Measurements from ENCODE around the gene KLHL1. TPM values are rescaled to one million over a fixed set of nuclear protein-coding genes. Genes with fewer than 3 reads are reported as not detected.

KLHL1 gene
- total RNA-seq, 2 donors from 2014 or later, result not detected

GRCh38 chr13:70054572-70054971 lies 53.7 kb downstream of the KLHL1 start:
- no peaks in the 10 kb centered on the region for H3K9me3 ChIP-seq (ENCODE audit: control insufficient read depth, low read length, poor library complexity, severe bottlenecking)
- no peaks in the 10 kb centered on the region for H3K36me3 Mint-ChIP-seq (ENCODE audit: low read depth)
- H3K27ac Mint-ChIP-seq, result no peak overlapping the region
- DNase-seq (no peak), ATAC-seq (no peak)
- H3K4me1 Mint-ChIP-seq, result no peaks in the 10 kb centered on the region
- no peak overlapping the region for H3K4me3 Mint-ChIP-seq
- H3K27me3 Mint-ChIP-seq, result no peaks in the 10 kb centered on the region

GRCh38 chr13:70051531-70051930 lies 56.7 kb downstream of the KLHL1 start:
- ATAC-seq, result no peak
- Mint-ChIP-seq H3K36me3 (ENCODE audit: low read depth) (no peaks in the 10 kb centered on the region), H3K4me1 (no peaks in the 10 kb centered on the region), H3K4me3 (no peak overlapping the region), H3K27ac (no peak overlapping the region), H3K27me3 (no peaks in the 10 kb centered on the region)
- no peaks in the 10 kb centered on the region for H3K9me3 ChIP-seq (ENCODE audit: control insufficient read depth, low read length, poor library complexity, severe bottlenecking)
- DNase-seq, result no peak

DNA sequence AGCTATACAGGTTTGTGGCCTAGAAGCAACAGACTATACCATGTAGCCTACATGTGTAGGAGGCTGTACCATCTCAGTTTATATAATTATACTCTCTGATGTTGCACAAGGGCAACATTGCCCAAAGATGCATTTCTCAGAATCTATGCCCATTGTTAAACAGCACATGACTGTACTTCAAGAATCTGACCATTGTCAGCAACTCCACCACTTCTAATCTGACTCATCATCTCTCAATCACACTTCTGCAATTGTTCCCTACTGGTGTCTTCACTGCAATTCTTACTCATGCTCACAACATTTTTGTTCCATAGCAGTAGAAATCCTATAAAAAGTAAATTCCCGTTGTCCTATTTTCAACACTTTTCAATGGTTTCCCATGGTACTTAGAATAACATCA lies 64.6 kb downstream of the KLHL1 start:
- DNase-seq (no peak), ATAC-seq (no peak)
- no peaks in the 10 kb centered on the region for H3K27me3 Mint-ChIP-seq
- no peaks in the 10 kb centered on the region for H3K36me3 Mint-ChIP-seq (ENCODE audit: low read depth)
- no peak overlapping the region for H3K4me3 Mint-ChIP-seq
- H3K4me1 Mint-ChIP-seq, result no peaks in the 10 kb centered on the region
- no peak overlapping the region for H3K27ac Mint-ChIP-seq
- no peaks in the 10 kb centered on the region for H3K9me3 ChIP-seq (ENCODE audit: control insufficient read depth, low read length, poor library complexity, severe bottlenecking)

- H3K27ac Mint-ChIP-seq, result no peak overlapping the region
- ATAC-seq (no peak), DNase-seq (no peak)
- H3K27me3 Mint-ChIP-seq, result no peaks in the 10 kb centered on the region
- no peaks in the 10 kb centered on the region for H3K4me1 Mint-ChIP-seq
- no peak overlapping the region for H3K4me3 Mint-ChIP-seq
- H3K36me3 Mint-ChIP-seq (ENCODE audit: low read depth), result no peaks in the 10 kb centered on the region
- no peaks in the 10 kb centered on the region for H3K9me3 ChIP-seq (ENCODE audit: control insufficient read depth, low read length, poor library complexity, severe bottlenecking)
Measured at GRCh38 chr13:70042193-70042592, 66.1 kb downstream of the KLHL1 start.

GRCh38 chr13:70034286-70034685 lies 74.0 kb downstream of the KLHL1 start:
- no peaks in the 10 kb centered on the region for H3K4me1 Mint-ChIP-seq
- no peaks in the 10 kb centered on the region for H3K27me3 Mint-ChIP-seq
- H3K36me3 Mint-ChIP-seq (ENCODE audit: low read depth), result no peaks in the 10 kb centered on the region
- DNase-seq (no peak), ATAC-seq (no peak)
- no peaks in the 10 kb centered on the region for H3K9me3 ChIP-seq (ENCODE audit: control insufficient read depth, low read length, poor library complexity, severe bottlenecking)
- H3K27ac Mint-ChIP-seq, result no peak overlapping the region
- H3K4me3 Mint-ChIP-seq, result no peak overlapping the region

GRCh38 chr13:70027551-70027950 lies 80.7 kb downstream of the KLHL1 start:
- ATAC-seq, result no peak

GRCh38 chr13:70023516-70023915 lies 84.7 kb downstream of the KLHL1 start:
- Mint-ChIP-seq H3K27me3 (no peaks in the 10 kb centered on the region), H3K4me1 (no peaks in the 10 kb centered on the region), H3K27ac (no peak overlapping the region), H3K4me3 (no peak overlapping the region), H3K36me3 (ENCODE audit: low read depth) (no peaks in the 10 kb centered on the region)
- no peak for DNase-seq
- ATAC-seq, result no peak
- H3K9me3 ChIP-seq (ENCODE audit: control insufficient read depth, low read length, poor library complexity, severe bottlenecking), result no peaks in the 10 kb centered on the region

More at GRCh38 chr13:70027551-70027950, 80.7 kb downstream of the KLHL1 start:
- Mint-ChIP-seq H3K4me3 (no peak overlapping the region), H3K36me3 (ENCODE audit: low read depth) (no peaks in the 10 kb centered on the region), H3K4me1 (no peaks in the 10 kb centered on the region), H3K27me3 (no peaks in the 10 kb centered on the region), H3K27ac (no peak overlapping the region)
- H3K9me3 ChIP-seq (ENCODE audit: control insufficient read depth, low read length, poor library complexity, severe bottlenecking), result no peaks in the 10 kb centered on the region
- no peak for DNase-seq

DNA sequence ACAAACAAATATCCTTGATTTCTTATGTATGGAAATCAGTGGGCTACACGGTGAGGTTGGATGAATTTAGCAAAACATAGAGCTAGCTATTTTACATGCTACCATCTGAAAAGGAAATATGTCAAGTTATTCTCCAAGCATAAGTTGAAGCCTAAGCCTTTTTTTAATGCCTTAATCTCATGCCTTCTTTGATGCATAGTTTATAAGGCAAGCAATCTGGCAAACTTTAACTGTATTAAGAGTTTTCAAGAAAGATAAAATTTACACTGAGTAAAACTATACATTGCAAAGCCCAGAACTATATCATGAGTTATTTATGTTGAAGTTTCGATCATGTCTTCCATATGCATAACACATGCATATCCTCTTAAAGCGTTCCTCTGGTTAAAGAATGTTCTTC lies 85.6 kb downstream of the KLHL1 start:
- no peaks in the 10 kb centered on the region for H3K36me3 Mint-ChIP-seq (ENCODE audit: low read depth)
- H3K4me3 Mint-ChIP-seq, result no peak overlapping the region
- H3K9me3 ChIP-seq (ENCODE audit: control insufficient read depth, low read length, poor library complexity, severe bottlenecking), result no peaks in the 10 kb centered on the region

GRCh38 chr13:70016116-70016515 lies 92.1 kb downstream of the KLHL1 start:
- Mint-ChIP-seq H3K4me3 (no peak overlapping the region), H3K27ac (no peak overlapping the region), H3K4me1 (no peaks in the 10 kb centered on the region), H3K36me3 (ENCODE audit: low read depth) (no peaks in the 10 kb centered on the region), H3K27me3 (no peaks in the 10 kb centered on the region)
- H3K9me3 ChIP-seq (ENCODE audit: control insufficient read depth, low read length, poor library complexity, severe bottlenecking), result no peaks in the 10 kb centered on the region
- ATAC-seq, result no peak
- no peak for DNase-seq

More for the DNA sequence above, 85.6 kb downstream of the KLHL1 start:
- Mint-ChIP-seq H3K27me3 (no peaks in the 10 kb centered on the region), H3K27ac (no peak overlapping the region), H3K4me1 (no peaks in the 10 kb centered on the region)
- DNase-seq (no peak), ATAC-seq (no peak)

DNA sequence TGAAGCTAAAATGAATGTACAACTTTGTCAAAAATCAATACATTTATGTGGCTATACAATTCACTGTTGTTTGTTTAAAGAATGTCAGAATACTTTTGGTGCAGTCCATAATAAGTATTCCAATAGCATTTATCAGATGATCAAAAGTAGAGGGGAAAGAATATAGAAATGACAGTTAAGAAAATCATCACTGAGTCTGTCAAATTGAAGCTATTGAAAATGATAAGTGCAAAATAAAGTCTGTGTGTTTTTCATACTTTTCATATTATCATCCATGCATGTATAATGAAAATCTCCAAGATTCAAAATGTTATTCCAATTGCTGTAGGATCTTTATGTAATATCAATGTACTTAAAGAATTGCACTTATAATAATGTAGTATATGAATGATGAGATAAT lies 93.9 kb downstream of the KLHL1 start:
- H3K9me3 ChIP-seq (ENCODE audit: control insufficient read depth, low read length, poor library complexity, severe bottlenecking), result no peaks in the 10 kb centered on the region
- Mint-ChIP-seq H3K36me3 (ENCODE audit: low read depth) (no peaks in the 10 kb centered on the region), H3K27ac (no peak overlapping the region), H3K4me3 (no peak overlapping the region), H3K27me3 (no peaks in the 10 kb centered on the region), H3K4me1 (no peaks in the 10 kb centered on the region)
- ATAC-seq (no peak), DNase-seq (no peak)

- Mint-ChIP-seq H3K27me3 (no peaks in the 10 kb centered on the region), H3K27ac (no peak overlapping the region), H3K4me3 (no peak overlapping the region), H3K36me3 (ENCODE audit: low read depth) (no peaks in the 10 kb centered on the region), H3K4me1 (no peaks in the 10 kb centered on the region)
- ATAC-seq (no peak), DNase-seq (no peak)
- no peaks in the 10 kb centered on the region for H3K9me3 ChIP-seq (ENCODE audit: control insufficient read depth, low read length, poor library complexity, severe bottlenecking)
Measured at GRCh38 chr13:69999875-70000274, 108.4 kb downstream of the KLHL1 start.

- no peak for DNase-seq
- H3K4me3 Mint-ChIP-seq, result no peak overlapping the region
- no peak for ATAC-seq
- H3K9me3 ChIP-seq (ENCODE audit: control insufficient read depth, low read length, poor library complexity, severe bottlenecking), result no peaks in the 10 kb centered on the region
- H3K36me3 Mint-ChIP-seq (ENCODE audit: low read depth), result no peaks in the 10 kb centered on the region
- no peaks in the 10 kb centered on the region for H3K27me3 Mint-ChIP-seq
- H3K4me1 Mint-ChIP-seq, result no peaks in the 10 kb centered on the region
- no peak overlapping the region for H3K27ac Mint-ChIP-seq
Measured at GRCh38 chr13:69997061-69997460, 111.2 kb downstream of the KLHL1 start.

GRCh38 chr13:69980799-69981198 lies 127.5 kb downstream of the KLHL1 start:
- DNase-seq (no peak), ATAC-seq (no peak)
- peaks cover 3% of the 10 kb centered on the region for H3K9me3 ChIP-seq (ENCODE audit: control insufficient read depth, low read length, poor library complexity, severe bottlenecking)
- Mint-ChIP-seq H3K27ac (no peak overlapping the region), H3K36me3 (ENCODE audit: low read depth) (no peaks in the 10 kb centered on the region), H3K27me3 (no peaks in the 10 kb centered on the region), H3K4me1 (no peaks in the 10 kb centered on the region), H3K4me3 (no peak overlapping the region)

- H3K36me3 Mint-ChIP-seq (ENCODE audit: low read depth), result no peaks in the 10 kb centered on the region
- H3K4me1 Mint-ChIP-seq, result no peaks in the 10 kb centered on the region
- no peak overlapping the region for H3K4me3 Mint-ChIP-seq
- H3K27ac Mint-ChIP-seq, result no peak overlapping the region
- ATAC-seq (no peak), DNase-seq (no peak)
- no peaks in the 10 kb centered on the region for H3K27me3 Mint-ChIP-seq
- no peaks in the 10 kb centered on the region for H3K9me3 ChIP-seq (ENCODE audit: control insufficient read depth, low read length, poor library complexity, severe bottlenecking)
Measured at GRCh38 chr13:69975496-69975895, 132.8 kb downstream of the KLHL1 start.

DNA sequence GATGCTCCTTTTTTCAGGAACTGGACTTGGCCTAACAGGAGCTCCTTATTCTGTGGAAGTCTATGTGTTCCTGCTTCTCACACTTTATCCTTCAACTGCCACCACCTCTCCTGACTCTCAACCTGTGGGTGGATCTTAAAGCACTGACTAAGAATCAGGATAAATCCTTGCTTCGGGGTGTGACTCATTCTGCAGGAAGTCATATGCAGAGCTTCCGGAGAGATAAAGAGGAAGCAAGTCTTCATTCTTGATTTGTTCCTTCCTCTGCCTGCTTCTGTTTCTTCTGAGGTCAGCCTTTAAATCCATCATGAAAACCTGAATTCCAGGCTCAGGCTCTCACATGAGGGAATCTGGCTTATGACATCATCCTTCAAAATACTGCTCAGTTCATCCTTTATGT lies 137.7 kb downstream of the KLHL1 start:
- no peaks in the 10 kb centered on the region for H3K27me3 Mint-ChIP-seq
- no peaks in the 10 kb centered on the region for H3K9me3 ChIP-seq (ENCODE audit: control insufficient read depth, low read length, poor library complexity, severe bottlenecking)
- no peak for ATAC-seq
- H3K4me3 Mint-ChIP-seq, result no peak overlapping the region
- no peaks in the 10 kb centered on the region for H3K4me1 Mint-ChIP-seq
- no peak for DNase-seq
- H3K27ac Mint-ChIP-seq, result no peak overlapping the region
- no peaks in the 10 kb centered on the region for H3K36me3 Mint-ChIP-seq (ENCODE audit: low read depth)

Data from T-helper 17 cell (primary cell).